ENCODE results near the gene ADGRF3.
"Not testable (repeated sequence)": the region's sequence is repeated elsewhere in the genome, so short reads cannot be mapped to it uniquely, and the experiment has no call there.

ADGRF3 gene

DNA sequence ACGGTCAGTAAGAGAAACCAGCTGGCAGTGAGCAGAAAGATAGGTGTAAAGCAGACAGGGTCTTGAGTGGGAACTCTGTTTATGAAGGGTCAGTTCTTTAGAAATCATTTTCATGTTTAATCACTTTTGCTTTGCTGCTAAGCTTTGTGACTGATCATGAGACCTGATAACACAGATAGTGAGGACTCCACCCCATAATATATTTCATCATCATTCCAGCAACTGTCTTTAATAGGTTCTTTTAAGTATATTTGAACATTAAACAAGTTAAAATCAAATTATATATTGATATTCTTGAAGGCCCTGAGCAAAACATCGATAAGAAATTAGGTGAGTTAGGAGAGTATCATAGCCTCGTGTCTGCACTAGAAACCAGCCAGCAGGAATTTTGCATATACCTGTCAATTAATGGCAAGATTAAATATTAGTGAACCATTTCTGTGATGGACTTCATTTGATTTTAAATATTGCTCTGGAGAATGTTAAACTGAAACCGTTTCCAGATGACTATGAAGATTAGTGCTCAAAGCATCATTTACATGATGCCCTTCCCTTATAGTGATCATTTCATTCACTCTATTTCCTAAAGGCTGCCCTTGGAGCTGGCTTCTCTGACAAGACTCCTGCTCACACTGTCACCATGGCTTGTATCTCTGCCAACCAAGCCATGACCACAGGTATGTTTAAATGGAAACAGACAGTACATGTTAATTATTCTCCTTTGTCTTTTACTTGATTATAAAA, 69.9 kb downstream of the ADGRF3 start:
- DNase-seq, result no peak

DNA sequence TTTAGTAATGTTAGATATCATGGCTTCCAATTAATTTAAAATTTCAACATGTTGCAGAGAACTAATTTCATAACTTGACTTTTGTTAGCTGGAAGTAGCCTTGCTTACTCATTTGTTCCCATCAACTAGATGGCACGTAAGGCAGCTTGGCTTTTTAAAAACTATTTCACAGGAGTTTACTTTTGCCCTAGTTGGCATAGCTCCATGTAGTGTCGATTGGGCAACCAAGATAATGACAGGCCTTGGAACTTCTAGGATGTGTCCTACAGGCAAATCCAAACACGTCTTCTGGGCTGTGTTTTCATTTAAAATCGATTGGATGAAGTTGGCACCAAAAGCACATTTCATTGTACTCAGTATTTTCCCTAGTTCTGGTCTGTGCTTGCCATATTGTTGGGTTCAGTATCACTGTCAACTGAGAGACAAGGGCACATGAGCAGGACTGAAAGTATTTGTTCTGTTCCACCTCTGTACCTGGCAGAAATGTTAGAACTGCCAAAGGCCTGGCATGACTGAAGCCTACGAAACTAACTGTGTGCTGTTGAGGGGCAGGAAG, 72.5 kb downstream of the ADGRF3 start:
- DNase-seq, result no peak

DNA sequence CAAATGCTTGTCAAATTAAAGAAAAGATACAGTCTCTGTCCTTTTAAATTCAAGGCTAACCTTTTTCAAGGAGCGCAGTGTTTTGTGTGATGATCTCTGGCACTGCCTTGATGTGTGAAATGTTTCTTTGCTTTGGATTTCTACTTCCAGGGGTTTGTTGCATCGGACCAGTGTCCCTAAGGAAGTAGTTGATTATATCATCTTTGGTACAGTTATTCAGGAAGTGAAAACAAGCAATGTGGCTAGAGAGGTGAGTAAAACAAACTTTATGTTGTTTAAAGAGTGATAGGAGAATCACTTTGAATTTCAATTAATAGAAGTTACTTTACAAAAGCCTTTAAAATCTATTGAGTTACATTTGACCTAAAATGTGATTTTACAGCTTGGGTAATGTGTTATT, 73.1 kb downstream of the ADGRF3 start:
- peak; percentile 8 for DNase-seq

DNA sequence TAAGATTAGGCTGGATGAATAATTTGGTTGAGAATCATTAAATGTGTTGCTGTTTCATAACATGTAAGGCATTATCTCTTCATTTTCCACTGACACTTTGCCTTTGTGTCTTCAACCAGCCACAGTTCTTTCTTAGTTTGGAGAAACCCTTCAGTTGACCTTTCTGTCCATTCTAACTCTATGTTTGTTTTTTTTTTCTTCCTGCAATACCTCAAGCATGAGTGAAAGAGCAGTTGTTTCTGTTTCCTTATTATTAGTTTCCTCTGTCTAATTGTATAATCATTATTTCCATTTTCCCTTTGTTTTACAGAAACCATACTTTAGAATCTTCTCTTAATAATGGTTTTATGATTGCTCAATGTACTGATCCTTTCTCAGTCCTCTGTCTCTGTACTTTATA, 76.2 kb downstream of the ADGRF3 start:
- no peak for DNase-seq

DNA sequence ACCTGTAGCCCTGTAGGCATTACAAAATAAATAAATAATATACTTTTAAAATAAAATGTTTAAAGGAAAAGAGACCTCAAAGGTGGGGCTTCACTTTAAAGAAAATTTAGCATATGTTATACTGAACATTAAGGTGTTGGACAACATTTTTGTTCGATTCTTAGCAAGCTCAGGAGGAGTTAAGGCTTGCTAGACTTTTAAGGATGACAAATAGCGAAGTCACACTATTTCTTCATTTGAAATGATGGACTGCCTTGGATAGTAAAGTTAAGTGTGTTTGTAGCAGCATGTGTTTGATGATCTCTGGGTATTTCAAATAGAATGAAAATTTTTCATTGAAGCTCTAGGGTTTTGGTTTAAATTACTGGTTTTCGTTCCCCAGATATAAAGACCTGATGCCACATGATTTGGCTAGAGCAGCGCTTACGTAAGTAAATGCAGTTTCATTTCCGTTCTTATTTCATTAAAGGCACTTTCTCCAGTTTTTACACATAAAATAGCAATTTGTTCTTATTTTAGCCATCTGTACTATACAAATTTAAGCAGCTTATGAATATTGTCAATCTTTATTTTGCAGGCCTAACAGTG, 76.9 kb downstream of the ADGRF3 start:
- peak; percentile 74 for DNase-seq

DNA sequence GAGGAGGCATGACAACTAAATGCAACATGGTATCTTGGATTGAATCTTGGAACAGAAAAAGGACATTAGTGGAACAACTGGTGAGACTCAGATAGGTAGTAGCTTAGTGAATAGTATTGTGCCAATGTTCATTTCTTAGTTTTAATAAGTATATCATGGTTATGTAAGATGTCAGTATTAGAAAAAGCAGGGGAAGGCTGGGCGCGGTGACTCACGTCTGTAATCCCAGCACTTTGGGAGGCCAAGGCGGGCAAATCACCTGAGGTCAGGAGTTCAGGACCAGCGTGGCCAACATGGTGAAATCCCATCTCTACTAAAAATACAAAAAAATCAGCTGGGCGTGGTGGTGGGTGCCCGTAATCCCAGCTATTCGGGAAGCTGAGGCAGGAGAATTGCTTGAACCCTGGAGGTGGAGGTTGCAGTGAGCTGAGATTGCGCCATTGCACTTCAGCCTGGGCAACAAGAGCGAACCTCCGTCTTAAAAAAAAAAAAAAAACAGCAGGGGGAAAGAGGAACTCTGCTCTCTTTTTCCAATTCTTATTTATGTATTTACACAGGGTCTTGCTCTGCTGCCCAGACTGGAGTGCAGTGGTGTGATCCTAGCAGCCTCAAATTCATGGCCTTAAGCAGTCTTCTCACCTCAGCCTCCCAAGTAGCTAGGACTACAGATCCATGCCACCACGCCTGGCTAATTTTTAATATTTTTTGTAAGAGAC, 77.8 kb downstream of the ADGRF3 start:
- DNase-seq, result peak; percentile 49

DNA sequence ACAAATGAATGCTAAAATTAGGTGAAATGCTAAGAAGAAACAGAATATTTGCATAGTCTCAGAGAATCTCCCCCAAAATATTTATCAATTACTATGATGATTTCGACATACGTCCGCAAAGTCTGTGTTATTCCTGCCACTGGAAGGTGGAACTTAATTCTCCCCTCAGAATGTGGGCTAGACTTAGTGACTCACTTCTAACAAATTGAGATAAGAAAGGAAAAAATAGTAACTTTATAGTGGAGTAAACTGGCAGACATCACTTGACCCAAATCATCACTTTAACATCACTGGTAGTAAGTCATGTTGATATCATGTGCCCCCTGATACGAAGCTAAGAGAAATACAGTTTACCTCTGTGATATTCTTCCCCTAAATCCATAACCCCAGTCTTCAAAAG, 78.4 kb downstream of the ADGRF3 start:
- peak; percentile 31 for DNase-seq

DNA sequence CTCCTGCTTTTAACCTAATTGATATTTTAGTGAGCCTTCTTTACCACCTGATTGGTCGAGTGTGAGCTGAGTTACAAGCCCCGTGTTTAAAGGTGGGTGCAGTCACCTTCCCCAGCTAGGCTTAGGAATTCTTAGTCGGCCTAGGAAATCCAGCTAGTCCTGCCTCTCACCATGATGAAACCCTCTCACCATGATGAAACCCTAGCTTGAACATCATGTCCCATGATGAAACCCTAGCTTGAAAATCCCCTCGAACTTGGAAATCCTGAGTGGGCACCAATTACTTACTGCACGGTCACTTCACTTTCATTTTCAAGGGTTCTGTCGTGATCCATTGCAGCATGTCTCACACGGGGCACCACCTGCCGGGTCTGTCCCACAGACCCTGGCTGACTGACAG, 87.8 kb downstream of the ADGRF3 start:
- not testable (repeated sequence) for DNase-seq
